GM21367 (cell line): Measurements from ENCODE around the gene HEPN1.

Source experiments
- ATAC-seq: cut with Tn5 transposase; IDR thresholded peaks from one replicate; pipeline ENCODE4 v1.9.1; 2021; ENCODE audit not compliant: unreplicated experiment

HEPN1 gene

DNA sequence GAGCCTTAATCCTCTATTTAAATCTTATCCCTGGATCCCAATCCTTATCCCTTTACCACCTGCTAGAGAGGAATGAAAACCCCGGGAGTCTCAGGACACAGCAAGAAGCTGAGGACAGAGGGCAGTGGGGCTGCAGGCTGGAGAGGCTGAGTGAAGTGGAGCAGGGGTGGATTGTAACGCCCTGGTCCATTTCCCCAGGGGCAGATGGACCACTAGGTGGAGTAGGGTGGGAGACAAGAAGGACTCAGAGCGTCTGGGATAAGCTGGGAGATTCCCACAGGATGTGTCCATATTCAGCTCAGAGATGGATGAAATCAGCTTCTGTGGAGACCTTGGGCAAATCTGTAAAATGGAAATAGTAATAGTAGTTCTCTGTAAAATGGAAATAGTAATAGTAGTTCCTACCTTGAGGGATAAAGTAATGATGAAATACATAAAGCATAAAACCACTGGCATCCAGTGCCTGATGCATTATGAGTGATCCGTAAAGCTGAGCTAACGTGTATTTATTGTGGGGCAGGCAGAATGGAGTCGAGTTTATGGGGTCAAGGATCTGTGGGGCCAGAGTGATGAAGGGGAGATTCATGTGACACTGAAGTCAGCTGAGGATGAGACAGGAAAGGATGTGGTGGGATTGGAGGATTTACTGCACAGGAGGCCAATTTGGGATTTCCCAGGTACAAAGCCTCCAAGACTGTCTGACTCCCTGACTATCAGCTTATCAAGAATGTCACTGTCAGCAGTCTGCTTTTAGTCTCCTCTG is 19.5 kb upstream of the HEPN1 start:
- ATAC-seq = no peak

DNA sequence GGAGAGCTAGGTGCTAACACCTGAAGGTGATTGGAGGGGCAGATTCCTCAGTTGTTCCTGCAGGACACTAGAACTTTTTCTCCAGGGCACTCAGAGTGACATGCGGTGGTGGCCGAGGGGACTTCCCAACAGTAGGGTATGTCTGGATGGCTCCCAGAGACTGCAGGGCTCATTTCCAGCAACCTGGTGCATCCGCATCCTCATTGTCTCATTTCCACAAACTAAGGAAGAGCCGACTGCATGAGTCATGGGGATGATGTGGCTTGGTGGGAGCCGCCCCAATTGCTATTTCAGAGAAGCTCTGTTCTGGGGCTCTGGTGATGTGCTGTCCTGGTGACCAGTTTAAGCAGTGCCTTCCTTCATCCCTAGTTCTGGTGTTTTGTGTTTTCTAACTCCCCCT is 18.6 kb upstream of the HEPN1 start:
- ATAC-seq = no peak

GRCh38 chr11:124902616-124903015 is 16.4 kb upstream of the HEPN1 start:
- no peak for ATAC-seq

- no peak for ATAC-seq
These were observed 3.3 kb upstream of the HEPN1 start for GRCh38 chr11:124915541-124916369.

DNA sequence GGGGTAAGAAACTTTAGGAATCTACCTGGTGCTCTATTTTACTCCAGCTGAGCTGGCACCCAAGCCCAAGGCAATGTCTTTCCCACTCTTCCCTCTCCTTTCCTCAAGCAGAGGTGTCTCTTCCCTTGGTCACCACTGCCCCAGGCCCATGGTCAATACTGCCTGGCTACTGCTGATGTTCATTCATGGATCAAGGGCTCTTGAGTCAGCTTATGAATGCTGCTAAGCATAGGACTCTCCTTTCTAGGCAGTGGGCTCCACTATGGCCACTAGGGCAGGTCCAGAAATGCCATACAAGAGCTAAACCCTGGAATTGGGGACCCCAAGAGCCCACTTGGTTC is 2.7 kb upstream of the HEPN1 start:
- no peak for ATAC-seq

DNA sequence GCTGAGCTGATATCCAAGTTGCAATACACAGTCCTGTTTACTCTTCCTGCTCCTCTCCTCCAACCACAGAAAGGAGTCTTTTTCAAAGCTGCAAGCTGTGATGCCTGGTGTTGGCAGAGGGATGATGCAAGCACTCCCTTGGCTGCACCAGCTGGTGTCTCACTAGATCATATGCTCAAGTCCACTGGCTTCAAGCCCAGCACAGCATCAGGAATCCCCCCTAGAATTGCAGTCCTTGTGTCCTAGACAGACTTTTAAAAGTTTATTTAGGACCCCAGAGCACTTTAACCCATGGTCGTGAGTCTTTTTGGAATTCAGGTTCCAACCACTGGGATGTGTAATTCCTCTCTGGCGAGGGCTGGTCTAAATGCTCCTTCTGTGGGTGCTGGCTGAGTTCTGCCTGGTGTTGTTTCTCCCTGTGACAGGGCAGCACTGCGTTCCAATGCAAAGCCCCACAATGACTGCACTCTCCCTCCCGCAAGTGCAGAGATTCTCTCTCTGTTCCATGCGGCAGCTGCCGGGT is 1.9 kb upstream of the HEPN1 start:
- no peak for ATAC-seq

GRCh38 chr11:124919898-124920297 is 848 bp downstream of the HEPN1 start:
- no peak for ATAC-seq

GRCh38 chr11:124920356-124920755 is 1.3 kb downstream of the HEPN1 start:
- no peak for ATAC-seq

DNA sequence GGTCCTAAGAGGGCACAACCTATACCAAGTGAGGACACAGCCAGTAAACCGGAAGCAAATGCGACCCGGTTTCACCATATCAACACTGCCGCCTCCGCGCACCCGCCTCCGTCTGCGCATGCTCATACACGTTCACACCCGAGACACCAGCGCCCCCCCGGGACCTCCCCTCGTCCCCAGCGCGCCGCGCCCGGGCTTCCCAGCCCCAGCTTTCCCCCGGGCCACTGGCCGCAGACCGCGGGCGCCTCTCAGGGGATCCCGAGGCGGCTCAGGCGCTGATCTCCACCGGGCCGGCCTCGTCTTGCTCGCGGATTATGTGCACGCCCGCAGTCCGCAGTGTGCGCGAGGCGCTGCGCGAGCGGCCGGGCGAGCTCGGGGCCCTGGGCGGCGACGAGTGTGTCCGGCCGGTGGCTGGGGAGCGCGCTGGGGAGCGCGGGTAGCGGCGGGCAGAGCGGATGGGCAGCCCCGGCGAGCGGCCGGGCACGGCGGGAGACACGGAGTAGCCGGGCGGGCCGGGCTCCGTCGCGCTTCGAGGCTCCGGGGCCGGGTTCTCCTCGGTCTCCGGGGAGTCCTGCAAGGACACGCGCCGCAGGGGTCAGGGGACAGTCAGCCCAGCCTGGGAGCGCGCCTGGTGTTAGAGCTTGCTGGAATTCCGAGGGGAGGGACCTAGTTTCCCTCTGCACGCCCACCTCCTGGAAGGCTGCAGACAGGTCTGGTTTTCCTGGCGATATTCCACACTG is 2.0 kb downstream of the HEPN1 start:
- ATAC-seq = peak; percentile 66

GRCh38 chr11:124922831-124923230 is 3.8 kb downstream of the HEPN1 start:
- no peak for ATAC-seq

- ATAC-seq = no peak
These were observed 4.2 kb downstream of the HEPN1 start for GRCh38 chr11:124923296-124923695.

GRCh38 chr11:124928942-124929665 is 10.1 kb downstream of the HEPN1 start:
- no peak for ATAC-seq

DNA sequence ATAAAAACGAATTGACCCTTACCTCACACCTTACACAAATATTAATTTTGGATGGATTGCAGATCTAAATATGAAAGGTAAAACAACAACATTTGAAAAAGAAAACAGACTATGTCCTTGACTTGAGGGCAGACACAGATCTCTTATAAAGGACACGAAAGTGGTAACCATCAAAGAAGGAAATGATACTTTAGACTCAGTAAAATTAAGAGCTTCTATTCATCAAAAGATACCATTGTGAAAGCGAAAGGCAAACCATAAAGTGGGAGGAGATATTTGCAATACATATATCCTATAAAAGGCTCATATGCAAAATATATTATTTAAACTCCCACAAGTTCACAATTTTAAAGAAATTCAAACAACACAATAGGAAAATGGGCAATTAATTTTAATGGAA is 11.7 kb downstream of the HEPN1 start:
- ATAC-seq = peak; percentile 88

DNA sequence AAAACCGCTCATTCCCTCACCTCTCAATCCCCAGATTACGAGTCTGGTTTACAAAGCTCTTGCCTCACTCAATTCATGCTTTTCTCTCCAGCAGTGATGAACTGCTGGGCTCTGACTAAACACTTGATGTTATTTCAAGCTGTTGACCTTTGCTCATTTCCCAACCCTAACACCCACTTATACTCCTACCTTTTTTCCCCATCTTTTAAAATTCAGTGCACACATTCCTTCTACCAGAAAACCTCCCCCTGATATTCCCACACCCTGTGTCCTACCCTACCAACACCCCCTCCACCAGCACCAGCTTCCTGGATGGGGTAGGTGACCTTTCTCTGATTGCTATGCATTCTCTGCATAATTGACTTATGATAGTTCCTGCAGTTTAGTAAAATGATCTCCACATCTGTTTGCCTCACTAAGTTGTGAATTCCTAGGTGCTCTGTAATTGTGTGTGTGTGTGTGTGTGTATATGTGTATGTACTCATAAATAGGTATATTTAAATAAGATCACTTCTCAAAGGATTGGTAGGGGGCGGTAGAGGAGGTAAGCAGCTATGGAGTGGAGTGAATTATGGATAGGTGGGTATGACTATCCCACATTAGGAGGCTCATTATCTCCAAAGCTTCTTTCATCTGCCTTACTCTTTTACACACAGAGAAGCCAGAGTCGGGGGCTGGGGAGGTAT is 16.0 kb downstream of the HEPN1 start:
- ATAC-seq = no peak

DNA sequence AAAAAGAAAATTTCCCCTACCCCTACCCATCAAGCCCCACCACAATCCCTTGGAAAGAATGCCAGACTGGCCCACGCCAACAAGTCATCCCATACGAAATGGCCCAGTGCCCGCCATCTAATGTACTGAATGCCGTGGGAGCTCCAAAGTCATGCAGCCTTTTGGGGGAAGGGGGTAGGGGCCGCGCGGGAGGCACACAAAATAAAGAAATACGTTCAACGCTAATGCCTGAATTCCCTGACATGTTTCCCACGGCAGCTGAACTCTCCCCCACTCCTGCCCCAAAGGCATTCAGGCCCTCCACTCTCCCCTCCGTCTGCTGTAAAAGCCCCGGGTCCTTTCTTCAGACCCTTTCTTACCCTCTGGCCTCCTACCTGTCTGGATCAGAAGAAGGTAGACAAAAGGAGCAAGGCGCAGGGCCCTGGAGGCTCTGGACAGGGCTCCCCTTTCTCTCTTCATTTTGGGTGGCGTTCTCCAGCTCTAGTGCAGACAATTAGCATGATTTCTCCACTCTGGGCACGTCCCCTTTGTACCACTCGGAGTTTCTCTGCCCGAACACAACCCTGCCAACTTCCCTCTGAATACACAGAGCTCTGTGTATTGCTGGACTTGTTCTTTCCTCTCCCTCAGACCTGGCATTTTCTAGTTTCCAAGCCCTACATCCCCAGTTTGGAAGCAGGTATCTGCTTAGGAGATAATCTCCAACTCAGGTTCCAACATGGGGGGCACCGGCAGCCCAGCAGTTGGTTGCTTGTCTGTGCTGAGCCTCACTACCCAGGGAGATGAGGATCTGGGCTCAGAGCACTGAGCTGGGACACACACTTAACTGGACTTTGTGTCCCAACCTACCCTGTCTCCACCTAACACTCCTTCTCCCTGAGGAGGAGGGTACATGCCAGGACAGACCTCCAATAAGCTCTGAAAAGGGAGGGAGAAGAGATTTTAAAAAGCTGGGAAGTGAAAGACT is 16.8 kb downstream of the HEPN1 start, which contains the start of gene HEPACAM:
HEPACAM (minus strand) TSS at position 500 of the 967 bp plus-strand sequence; CDS start at position 459, 41 bp downstream.
- ATAC-seq = no peak

- no peak for ATAC-seq
These were observed 18.4 kb downstream of the HEPN1 start for GRCh38 chr11:124937336-124937935.

- no peak for ATAC-seq
These were observed 19.2 kb downstream of the HEPN1 start for GRCh38 chr11:124938206-124938765.

DNA sequence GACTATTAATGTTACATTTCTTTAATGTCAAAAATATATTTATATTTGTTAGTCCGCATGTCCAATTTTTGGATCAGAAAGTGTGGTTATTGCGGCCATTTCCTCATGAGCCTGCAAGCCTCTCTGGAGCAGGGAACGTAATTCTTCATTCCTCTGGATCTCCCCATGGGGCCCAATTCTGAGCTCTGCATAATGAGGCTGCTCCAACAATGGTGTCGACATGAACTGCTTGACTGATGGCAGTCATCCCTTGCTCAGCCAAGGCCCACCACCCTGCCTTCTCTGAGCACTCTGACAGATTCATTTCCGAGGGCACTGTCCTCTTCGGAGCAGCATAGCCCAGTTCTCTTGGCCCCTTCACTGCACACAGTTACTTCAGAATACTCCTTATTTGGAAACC is 19.9 kb downstream of the HEPN1 start:
- no peak for ATAC-seq
